Bone marrow (tissue), 2 donors: Measurements from ENCODE around the gene IMPDH1.

Experiments
- DNase-seq, 2 donors: peaks; one replicate each; lab custom pipeline; 2025; lab: John Stamatoyannopoulos, UW

The IMPDH1 gene

GRCh38 chr7:128434413-128435326, 24.9 kb upstream of the IMPDH1 start:
- no peak for DNase-seq

DNA sequence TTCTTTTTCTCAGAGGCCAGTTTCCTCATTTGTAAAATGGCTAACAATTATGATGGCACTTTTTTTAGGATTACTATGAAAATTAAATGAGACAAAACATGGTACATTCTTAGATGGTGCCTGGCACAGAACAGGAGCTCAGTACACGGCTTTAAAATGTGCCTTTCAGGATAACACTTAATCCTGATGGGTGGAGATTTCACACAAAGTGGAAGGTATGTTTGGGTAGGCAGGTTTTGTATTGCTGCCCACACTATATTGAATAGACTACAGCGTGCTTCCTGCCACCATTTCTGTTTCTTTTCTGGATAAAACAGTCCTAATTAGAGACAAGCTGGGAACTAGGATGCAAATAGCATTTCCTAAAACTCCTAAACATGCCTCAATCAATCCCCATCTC, 22.0 kb upstream of the IMPDH1 start:
- DNase-seq: no peak

DNA sequence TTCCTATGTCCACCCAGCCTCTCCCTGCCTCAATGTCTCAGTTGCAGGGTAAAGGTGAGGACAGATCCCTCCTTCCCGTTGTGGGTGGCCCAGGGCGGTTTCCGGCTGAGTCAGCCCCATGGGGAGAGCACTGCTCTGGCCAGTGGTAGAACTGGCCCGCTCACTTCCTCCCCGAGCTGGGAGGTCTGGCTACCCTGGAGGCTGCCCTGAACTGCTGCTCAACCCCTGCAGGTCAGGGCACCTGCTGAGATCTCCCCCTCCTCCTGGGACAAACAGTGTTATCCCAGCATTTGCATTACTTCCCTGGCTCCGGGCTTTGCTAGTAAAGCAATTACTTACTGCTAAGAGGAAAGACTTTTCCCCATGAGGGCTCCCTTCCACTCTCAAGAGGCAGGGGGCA, 21.4 kb upstream of the IMPDH1 start:
- DNase-seq: no peak

DNA sequence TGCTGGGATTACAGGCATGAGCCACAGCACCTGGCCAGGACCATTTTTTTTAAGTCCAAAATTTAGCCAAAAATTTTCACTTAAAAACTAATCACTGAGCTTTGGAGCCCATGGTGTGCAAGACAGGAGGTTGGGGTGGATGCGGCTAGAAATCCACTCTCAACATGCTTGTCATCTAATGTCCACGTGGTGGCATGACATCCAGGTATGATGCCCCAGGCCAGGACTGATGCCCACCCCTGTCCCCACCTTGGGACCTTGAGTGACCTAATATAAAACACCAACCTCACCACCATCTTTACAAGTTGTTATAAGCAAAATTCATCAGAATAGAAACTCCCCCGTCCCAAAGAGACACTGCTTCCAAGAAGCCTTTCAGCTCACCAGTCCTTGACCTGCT, 20.4 kb upstream of the IMPDH1 start:
- no peak for DNase-seq

GRCh38 chr7:128427289-128427891, 17.6 kb upstream of the IMPDH1 start:
- DNase-seq: peak in 1 of 2 donors; percentile 56

DNA sequence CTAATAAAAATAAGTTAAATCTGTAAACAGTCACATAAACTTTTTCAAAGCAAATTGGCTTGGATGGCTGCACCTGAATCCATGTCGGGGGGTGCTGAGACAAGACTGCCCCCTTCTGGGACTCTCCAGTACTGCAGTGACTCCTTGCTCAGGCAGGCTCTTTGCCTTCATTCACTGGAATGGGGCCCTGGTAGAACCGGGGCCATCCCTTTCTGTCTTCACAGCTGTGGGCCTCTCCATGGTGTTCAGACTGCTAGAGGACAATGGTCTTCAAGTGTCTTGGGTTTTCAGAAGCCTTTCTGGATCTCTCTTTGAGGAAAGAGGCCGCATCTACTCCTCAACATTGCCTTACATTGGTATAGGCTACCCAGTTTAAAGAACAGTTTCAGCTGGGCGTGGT, 16.1 kb upstream of the IMPDH1 start:
- DNase-seq: peak; percentile 52 to 64

DNA sequence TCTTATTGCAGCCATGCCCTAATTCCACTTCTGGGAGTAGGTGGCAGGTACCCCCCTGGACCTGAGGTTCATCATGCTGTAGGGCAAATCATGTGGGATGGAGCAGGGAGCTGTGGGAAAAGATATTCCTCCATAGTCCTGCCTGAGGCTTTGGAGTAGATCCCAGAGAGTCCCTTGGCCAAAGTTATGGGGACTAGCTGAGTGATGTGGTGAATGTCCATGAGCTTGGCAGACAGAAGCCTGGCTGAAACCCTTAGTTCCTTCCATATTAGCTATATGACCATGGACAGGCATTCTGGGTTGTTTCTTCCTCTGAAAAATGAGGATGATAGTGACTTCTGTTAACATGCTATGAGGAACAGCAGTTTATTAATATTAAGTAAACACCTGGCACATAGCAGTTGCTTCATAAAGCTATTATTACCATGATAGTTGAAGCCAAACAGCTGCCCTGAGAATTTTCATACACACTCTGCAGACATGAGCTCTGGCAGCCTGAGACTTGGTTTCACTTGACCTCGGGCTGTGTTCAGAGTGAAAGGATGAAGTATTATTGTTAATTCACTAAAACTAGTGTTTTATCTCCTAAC, 15.0 kb upstream of the IMPDH1 start:
- DNase-seq: no peak

- DNase-seq: no peak
Observed at GRCh38 chr7:128422842-128423241, 13.1 kb upstream of the IMPDH1 start.

DNA sequence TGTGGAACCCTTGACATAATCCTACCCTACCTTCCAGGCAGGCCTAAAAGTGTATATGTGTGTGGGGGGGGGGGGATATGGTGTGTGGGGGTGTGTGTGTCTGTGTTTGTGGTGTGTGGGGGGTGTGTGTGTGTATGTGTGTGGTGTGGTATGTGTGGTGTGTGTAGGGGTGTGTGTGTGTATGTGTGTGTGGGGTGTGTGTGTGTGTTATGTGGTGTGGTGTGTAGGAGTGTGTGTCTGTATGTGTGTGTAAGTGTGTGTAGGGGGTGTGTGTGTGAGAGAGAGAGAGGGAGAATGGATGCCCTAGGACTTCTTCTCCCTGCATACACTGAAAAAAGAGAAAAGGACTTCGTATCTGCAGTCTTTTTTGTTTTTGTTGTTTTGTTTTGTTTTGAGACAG, 12.3 kb upstream of the IMPDH1 start:
- DNase-seq: no peak

GRCh38 chr7:128421384-128421783, 11.6 kb upstream of the IMPDH1 start:
- DNase-seq: no peak

DNA sequence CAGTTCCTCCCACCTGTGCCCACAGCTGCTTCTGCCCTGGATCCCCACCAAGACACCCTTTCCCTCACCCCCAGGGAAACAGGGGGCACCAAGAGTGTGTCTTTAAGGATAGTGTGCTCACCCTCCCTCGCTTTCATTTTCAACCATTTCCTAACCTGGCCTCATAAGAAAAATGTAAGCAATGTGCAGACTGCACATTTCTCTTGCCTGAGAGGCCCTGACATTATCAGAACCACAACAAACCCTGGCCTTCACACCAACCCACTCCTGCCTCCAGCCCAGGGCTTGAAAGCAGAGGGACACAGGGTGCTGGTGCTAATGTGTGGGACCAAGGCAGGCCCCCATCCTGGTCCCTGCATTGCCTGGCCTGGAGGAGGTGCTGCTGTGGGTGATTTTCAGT, 11.0 kb upstream of the IMPDH1 start:
- DNase-seq: no peak

GRCh38 chr7:128419257-128419656, 9.5 kb upstream of the IMPDH1 start:
- no peak for DNase-seq

GRCh38 chr7:128417071-128417470, 7.3 kb upstream of the IMPDH1 start:
- DNase-seq: no peak

- DNase-seq: no peak
Observed at GRCh38 chr7:128415217-128415785, 5.5 kb upstream of the IMPDH1 start.

- DNase-seq: no peak
Observed at GRCh38 chr7:128410451-128410753, 620 bp upstream of the IMPDH1 start.

- peak in 1 of 2 donors; percentile 62 for DNase-seq
Observed at GRCh38 chr7:128408709-128409595, 830 bp downstream of the IMPDH1 start.

GRCh38 chr7:128407751-128408708, 1.8 kb downstream of the IMPDH1 start:
- no peak for DNase-seq

- DNase-seq: no peak
Observed at GRCh38 chr7:128407233-128407589, 2.6 kb downstream of the IMPDH1 start.

DNA sequence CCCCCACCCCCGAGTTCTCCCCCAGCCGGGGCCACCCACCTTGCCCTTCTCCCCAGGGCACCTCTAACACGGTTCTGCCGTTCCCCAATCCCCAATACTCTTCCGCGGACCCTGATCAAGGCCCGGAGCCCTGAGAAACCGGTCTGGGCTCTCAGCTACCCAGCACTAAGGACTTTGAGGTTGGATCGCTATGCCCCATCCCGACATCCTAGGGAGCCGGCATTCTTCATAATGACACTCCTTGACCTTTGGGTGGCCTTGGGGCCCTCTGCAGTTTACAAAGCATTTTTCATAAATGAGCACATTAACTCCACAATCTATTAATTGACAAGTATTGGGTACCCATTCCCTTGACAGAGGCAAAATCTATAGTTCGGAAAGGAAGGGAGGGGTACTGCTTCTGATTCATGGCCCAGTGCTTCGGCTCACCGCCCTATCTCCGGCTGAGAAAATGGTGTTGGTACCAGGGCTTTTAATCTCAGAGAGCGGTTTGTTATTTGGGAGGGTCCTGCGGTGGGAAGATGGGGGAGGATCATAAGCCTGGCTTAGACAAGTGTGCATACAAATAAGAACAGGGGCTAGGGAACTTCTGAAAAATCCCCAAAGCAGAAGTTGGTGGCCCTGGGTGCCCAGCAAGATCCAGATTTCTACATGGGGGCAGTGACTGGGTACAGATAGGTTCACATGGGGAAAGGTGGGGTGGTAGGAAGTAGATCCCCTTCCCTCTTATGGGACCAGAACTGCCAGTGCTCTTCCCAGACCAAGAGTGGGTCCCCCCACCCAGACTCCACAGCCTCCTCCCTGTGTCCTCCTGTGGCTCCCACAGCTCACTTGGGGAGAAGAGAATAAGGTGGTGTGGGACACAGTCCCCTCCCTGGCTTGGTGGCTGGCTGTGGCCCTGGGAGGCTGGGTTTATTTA, 3.2 kb downstream of the IMPDH1 start:
- no peak for DNase-seq
